Ecto neural progenitor cell (in vitro differentiated cells): ENCODE results near the gene ATP11B.
"Not testable (repeated sequence)": the region's sequence is repeated elsewhere in the genome, so short reads cannot be mapped to it uniquely, and the experiment has no call there.

Experiments
- DNase-seq: peaks from one replicate; pipeline ENCODE4 v3.0.0-alpha.2; 2018; ENCODE audit warnings: low spot score

The ATP11B gene

DNA sequence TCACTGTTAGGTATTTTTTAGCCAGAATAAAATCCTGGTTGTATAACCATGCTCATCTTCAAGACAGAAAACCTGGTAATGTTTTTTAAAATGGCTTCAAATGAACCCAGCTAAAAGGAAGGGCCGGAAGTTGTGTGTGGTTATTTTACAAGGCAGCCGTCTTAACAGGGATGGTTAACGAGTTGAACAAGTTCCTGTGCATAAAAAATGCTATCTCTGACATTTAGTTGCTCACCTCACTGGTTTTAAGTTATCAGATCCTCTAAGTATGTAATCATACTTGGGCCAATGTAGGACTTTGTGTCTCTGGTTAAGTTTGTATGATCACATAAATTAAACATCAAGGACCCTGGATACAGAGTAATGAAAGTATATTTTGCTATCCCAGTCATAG lies 2.1 kb downstream of the ATP11B start:
- no peak for DNase-seq

DNA sequence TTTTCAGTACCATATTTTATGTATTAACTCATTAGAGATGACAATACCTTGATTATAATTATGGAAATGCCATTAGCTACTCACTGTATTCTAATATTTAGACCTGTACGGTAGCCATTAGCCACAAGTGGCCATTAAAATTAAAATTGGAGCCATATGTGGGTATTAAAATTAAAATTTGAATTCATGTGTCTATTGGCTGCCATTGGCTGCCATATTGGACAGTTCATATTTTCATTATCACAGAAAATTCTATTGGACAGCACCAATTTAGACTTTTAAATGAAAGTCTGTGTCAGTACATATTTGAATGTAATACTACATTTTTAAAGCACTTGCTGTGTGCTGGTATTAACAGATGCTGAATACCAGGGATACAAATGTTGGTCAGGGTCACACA lies 3.0 kb downstream of the ATP11B start:
- no peak for DNase-seq

DNA sequence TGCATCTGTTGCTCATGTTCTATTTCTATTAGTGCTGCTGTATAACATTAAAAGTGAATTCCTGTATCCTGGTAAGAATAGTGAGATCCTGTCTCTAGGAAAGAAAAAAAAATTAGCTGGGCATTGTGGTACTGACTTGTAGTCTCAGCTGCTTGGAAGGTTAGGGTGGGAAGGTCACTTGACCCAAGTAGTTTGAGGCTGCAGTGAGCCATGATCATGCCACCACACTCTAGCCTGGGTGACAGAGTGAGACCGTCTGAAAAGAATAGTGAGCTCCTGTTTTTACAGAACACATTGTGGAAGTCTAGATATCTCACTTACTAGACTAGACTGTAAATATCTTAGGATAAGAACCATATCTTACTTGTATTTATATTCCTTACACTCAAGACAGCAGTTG lies 4.6 kb downstream of the ATP11B start:
- DNase-seq, result no peak

DNA sequence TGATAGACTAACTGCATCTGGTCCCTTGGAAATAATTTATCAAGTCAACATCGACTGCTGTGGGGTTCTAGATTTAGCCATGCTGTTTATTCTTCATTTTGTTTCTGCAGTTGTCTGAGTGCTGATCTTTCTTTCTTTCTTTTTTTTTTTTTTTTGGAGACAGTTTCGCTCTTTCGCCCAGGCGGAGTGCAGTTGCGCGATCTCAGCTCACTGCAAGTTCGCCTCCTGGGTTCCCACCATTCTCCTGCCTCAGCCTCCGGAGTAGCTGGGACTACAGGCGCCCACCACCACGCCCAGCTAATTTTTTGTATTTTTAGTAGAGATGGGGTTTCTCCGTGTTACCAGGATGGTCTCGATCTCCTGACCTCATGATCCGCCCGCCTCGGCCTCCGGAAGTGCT lies 5.8 kb downstream of the ATP11B start:
- not testable (repeated sequence) for DNase-seq

DNA sequence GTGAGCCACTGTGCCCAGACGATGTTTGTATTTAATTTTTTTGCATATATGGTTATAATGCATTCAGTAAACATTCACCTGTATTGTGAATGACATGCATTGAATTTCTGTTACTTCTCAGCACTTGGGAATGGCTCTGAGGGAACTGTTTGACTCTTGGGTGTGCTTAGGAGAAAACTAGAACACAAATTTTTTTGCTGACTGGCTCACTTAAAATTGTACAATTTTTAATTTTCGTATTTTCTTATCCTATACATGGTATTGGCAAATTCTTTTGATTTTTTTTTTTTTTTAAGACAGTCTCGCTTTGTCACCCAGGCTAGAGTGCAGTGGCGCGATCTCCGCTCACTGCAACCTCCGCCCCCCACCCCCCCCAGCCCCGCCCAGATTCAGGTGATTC lies 7.2 kb downstream of the ATP11B start:
- DNase-seq, result no peak

DNA sequence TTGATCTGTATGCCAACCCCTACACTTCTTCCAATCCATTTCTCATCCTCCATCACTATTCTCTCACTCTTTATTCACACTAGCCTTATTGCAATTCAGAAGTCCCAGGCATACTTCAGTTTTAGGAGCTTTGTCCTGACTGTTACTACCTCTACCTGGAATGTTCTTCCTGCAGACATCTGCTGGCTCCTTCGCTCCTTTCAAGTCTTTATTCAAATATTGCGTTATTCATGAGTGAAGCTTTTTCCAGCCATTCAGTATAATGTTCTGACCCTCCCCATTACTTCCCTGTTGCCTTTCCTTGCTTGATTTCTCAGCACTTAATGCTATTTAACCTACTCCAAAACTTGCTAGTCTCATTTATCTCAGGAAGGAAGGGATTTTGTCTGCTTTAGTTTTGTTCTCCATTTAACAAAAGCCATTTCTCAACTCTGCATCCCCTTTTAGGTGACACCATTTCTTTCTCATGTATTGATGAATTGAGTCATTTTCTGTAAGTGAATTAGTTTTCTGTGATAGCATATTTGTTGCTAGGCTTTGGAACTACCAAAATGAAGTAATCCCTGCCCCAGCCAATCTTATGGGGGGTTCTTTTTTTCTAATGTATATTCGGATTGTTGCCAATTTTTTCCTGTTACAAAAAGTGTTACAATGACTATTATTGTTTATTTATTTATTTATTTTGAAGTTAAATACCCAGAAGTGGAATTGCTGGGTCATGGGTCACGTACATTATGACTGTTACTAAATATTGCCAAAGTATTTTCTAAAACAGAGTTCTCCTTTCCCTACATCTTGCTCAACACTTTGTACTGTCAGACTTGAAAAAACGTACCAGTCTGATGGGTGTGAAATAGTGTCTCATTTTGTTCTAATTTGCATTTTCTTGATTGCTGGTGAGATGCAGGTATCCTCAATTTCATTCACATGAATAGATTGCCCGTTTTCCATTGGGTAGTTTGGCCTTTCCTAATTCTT lies 9.4 kb downstream of the ATP11B start:
- DNase-seq, result no peak

DNA sequence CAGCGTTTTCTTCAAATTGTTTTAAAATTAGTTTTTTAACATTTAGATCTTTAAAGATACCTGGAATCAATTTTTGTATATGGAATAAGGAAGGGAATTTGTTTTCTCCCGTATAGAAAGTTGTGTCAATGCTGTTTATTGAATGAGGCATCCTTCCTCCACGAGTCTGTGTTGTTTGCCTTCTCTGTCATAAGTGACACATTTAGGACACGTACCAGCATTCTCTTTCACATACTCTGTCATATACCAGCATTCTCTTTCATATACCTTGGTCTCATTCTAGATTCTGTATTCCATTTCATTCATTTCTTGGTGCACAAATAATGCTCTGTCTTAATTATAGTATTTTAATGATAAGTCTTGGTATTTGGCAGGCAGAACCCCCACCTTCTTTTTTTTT lies 10.3 kb downstream of the ATP11B start:
- DNase-seq, result no peak

DNA sequence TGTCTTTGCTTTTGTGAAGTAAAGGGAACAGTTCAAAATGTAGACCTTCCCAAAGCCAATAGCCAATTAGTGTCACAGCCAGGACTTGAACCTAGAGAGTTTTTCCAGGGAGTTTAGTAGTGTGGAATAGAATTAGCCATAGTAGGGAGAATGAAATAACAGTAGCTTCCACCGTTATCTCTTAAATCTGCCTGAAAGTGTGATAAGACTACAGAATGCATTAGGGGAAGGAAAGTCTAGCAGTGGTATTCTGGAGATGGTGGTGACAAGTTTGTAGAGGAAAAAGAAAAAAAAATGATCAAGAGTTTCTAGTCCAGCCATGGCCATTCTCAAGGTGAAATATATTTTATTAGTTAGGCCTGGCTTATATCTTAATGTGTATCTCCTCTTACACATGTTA lies 13.8 kb downstream of the ATP11B start:
- no peak for DNase-seq

DNA sequence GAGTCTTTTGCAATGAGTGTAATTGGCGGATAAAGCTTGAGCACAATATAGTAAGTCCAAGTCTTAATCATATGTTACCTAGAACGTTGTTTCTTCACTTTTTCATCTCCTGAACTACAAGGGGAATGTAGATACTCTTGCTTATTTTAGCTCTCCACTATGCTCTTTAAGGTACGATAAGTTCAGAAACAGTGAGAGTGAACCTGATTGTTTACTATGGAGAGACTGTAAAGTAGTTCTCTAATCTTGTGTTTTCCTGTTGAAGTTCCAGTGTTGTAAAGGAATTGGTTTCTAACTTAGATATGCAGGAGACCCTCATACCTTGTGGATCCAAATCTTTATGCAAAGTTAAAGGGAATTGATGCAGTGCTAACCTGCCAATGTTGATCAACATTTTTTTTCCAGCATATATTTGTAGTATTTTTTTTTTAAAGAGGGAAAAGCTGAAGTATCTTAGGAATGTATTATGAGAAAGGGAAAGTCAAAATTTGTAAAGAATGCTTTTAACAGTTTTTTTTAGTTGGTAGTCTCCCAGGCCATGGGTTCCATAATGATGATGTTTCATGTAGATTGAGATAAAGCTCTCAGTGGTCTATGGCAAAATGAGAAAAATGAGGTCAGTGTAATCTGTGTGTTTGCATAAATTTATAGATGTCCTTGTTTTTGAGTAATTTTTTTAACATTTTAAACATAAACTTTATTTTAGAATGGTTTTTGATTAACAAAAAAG lies 14.9 kb downstream of the ATP11B start:
- no peak for DNase-seq

DNA sequence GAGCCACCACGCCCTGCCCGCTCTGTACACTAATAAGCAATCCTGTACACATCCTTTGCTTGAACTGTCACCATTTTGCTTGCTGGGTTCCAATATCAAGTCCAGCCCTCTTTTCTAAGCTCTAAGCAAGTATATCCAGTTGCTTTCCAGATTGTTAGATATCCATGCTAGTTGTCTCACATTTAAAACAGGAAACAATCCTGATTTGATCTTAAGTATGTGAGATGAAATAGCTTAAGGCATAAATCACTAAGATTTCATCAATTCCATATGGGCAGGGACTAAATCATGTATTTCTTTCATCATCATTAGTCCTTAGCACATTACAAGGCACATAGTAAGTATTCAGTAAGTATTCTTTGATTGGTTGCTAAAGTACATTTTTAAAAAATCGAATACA lies 16.2 kb downstream of the ATP11B start:
- DNase-seq, result no peak

DNA sequence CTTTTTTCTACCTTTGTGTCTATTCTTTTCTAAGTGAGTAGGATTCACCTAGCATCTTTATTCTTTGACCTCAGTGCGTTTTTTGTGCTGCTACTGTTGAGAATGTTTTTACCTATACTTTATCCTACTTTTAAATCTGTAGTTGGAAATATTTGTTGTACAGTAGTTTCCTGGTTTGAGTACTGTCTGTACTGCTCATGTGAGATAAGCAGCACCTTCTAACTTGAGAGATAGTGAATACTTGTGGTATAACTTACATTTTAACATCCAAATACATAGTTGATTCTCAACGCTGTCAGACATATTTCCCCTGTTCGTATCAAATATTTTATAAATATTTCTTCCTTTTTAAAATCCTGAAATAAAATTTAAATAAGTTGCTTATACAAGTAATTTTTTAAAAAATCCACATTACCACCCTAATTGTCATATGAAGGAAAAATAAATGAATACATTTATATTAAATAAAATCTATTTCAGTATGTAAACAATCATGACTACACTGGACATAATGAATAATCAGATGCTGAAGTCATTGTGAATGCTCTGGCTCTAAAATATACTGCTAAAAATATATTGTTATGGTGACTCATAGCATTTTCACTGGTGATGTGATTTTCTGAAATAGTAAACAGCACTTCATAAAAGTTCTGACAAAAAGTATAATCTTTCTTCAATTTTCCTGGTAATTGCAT lies 17.4 kb downstream of the ATP11B start:
- DNase-seq, result no peak

DNA sequence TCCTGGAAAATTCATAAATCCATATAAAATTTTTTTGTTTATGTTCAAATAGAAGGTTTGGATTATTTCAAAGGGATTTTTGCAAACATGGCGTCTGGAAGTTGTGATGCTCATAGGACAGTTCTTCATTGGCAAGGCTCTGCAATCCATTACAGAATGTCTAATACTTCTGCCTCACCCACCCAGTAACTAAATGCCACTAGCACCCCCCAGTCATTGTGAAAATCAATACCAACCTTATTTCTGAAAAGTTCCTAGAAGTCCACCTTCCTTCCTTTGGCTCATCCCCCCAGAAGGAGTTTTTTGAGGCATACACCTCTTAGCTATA lies 17.9 kb downstream of the ATP11B start:
- no peak for DNase-seq

DNA sequence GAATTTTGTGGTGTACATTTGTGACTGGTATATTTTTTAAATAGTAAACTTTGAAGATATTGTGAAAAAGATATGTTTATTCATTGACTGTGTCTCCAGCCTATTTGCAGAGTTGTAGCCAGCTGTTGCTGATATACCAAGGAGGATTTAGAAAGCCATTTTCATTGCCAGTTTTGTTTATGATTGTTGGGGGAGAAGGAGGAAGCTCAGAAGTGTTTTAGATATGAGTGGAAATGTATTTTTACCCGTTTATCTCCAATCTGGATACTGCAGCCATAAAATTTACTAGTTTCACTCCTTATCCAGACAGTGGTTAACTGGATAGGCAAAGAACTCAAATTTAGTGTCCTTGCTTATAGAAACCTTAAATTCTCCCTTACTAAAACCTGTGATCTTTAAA lies 18.8 kb downstream of the ATP11B start:
- no peak for DNase-seq

DNA sequence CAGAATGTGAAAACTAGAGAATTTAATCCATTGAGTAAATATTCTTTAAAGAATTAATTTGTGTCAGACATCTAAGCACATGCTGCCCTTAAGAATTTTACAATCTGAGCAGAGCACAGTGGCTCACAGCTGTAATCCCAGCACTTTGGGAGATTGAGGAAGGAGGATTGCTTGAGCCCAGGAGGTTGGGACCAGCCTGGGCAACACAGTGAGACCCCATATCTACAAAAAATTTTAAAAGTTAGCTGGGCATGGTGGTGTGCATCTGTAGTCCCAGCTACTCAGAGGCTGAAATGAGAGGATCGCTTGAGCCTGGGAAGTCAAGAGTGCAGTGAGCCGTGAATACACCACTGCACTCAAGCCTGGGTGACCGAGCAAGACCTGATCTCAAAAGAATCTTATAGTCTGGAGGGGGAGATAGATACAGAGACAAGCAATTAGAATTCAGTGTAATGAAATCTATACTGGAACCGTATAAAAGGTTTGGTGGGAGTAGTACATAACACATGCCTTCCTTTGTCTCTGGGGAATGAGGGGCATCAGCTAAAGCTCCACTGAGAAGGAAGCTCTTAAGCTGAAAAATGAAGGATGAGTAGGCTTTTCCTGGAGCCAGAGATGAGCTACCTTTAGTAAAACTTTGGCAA lies 21.2 kb downstream of the ATP11B start:
- no peak for DNase-seq

DNA sequence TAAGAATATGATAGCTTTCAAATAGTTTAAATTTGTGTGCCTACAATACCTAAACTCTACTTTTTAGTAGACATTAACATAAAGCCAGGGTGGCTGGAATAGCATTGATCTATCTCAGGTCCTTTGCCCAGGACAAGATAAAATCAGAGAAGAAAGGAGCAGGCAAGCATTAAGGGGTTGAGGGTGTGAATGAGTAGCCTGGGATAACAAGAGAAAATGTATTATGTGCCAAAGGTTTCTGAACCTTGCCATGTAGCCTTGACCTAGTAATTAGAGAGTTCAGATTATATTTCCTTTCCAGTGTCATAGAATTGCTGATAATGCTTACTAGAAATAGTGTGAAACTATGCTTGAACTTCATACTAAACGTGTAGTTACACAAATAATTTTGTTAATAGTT lies 22.9 kb downstream of the ATP11B start:
- no peak for DNase-seq

DNA sequence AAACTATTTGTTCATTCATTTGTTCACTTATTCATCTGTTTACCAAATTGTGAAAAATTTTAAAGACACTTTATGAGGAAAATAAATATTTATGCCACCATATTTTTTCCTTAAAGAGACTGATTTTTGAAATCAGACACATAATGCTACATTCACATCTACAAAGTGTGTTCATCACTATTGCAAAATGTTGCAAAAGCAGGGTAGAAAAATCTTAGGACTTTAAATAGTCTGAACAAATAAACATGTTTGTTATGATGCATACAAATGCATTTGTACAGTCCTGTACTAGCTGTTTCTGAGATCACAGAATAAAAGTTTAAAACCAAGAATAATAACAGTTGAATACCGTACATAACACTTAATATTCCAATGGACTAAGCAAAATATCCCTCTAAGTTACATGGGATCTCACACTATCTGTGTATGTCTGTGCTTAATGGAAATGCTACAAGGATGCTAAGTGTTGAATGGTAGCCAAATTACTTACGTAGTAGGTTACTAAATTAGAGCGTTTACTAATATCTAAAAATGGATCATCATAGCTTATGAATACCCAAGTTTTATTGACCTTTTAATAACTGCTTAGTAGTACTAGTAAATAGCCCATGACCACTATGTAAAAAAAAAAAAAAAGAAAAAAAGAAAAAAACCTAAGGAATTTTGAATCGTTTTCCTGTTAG lies 25.1 kb downstream of the ATP11B start:
- no peak for DNase-seq

DNA sequence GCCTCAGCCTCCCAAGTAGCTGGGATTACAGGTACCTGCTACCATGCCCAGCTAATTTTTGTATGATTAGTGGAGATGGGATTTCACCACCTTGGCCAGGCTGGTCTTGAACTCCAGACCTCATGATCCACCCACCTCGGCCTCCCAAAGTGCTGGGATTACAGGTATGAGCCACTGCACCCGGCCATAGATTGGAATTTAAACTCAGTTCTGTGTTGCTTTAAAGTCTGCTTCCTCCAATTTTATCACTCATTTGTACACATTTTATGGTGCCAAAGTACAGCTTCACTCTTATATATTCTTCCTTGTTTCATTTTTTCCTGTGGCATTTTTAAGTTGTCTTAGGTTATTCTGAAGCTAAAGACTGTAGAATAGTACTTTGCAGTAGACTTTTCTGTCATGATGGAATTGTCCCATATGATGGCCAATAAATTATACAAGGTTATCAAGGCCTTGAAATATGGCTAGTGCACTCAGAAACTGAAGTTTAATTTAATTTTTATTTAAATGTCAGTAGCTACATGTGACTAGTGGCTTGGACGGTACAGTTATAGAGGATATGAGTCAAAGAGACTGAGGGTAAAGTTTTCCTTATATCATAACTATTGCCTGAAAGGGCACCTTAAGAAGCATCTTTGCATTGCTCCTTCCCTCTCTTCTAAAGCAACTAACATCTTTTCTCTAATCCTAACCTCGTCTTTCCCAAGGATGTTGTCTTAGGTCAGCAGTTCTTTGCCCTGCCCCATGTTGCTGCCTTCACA lies 28.1 kb downstream of the ATP11B start:
- no peak for DNase-seq

DNA sequence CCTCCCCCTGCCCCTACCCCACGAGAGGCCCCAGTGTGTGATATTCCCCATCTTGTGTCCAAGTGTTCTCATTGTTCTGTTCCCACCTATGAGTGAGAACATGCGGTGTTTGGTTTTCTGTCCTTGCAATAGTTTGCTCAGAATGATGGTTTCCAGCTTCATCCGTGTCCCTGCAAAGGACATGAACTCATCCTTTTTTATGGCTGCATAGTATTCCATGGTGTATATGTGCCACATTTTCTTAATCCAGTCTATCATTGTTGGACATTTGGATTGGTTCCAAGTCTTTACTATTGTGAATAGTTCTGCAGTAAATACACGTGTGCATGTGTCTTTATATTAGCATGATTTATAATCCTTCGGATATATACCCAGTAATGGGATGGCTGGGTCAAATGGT lies 29.0 kb downstream of the ATP11B start:
- not testable (repeated sequence) for DNase-seq

DNA sequence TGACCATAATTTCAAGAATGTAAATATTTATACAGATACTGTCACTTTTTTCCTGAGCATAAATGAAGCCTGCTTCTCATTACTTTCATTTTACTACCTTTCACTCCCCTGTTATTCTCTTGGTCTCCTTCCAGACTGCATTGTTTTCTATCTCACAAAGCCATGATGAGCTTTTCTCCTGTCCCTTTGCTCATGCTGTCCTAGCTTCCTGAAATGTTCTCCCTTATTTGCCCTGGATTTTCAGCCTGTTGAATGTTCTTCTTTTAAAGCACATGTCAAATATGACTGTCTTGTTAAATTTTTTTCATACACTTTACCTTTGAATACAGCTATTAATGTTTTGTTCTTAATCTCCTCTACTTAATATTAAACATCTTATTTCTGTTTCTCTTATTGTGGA lies 31.7 kb downstream of the ATP11B start:
- no peak for DNase-seq

DNA sequence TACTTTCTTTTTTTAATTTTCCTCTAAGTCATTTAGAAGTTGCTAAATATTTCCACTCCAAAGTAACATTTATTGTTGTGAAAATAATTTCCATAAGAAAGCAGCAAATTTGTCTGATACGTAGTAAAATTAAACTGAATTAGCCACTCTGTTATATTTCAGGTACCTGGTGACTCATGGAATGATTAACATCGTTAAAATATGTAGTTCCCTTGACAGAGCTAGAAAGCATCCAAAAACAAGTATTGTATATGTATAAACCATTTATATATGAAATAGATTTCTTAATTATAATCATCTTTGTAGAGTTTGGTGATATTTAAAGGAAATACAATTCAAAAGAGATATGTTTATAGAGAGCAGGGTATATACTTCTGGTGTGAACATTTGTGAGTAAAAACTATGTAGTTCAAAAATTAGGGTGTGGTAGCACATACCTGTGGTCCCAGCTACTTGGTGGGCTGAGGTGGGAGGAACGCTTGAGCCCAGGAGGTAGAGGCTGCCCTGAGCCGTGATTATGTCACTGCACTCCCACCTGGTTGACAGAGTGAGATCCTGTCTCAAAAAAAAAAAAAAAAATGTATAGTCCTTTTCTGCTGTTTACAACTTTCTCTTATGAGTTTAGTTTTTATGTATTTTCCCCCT lies 36.6 kb downstream of the ATP11B start:
- DNase-seq, result no peak
